ENCODE data around the gene PSORS1C1.
"Not testable (repeated sequence)": the region's sequence is repeated elsewhere in the genome, so short reads cannot be mapped to it uniquely, and the experiment has no call there.

The PSORS1C1 gene

DNA sequence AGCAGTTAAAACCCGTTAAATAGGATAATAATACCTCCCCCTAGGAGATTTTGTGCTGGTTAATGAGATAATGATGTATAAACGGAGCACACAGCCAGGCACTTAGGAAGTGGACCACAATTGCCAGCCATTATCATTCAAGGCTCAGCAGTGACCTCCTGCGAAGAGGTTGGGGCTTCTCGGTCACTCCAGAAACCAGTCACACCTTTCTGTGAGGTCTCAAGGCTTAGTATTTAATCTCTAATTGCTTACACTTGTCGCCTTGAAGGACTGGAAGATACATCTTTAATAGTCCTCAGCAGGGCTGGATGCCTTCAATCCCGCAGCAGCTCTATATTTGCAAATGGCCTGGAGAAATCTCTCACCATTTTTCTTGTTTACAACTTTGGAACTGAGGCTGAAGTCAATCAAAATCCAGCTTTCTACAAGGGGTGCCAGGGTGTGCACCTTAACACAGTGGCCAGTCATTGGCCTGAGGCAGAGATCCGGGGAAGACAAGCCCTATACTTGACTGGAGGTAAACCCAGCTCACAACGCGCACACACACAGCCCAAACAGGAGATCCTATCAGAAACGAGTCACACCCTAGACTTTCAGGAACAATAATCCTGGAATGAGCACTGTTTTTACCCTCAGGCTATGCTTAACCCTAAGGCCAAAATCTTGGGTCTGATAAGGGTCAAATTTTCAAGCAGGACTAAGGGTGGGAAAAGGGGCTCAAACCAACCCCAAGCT, 54.7 kb downstream of the PSORS1C1 start:
- H3K4me3 ChIP-seq (ENCODE audit: low read depth, low read length) = no peak overlapping the region
- no peak for DNase-seq (ENCODE audit: low read depth, low spot score)
- CTCF ChIA-PET = interaction anchor here (1.2 to 1.6 kb wide), 3 partner anchors 11 to 40 kb away, joined by 3 to 7 read pairs (median 3); partner anchors contain the start of gene TCF19
- no peak for TF ChIP-seq CTCF (IDR thresholded peaks at IDR 0.05; ENCODE audit: insufficient read depth, low read length, missing control alignments)
- POLR2A ChIA-PET = interaction anchor here (0.6 kb wide), 1 partner anchor 11 kb away, joined by 3 read pairs; no protein-coding TSS in a partner anchor

GRCh38 chr6:31169858-31170599, 55.4 kb downstream of the PSORS1C1 start:
- POLR2A ChIA-PET; DNase-seq (ENCODE audit: low read depth, low spot score); H3K4me3 ChIP-seq (ENCODE audit: low read depth, low read length): not testable (repeated sequence)
- CTCF ChIA-PET = interaction anchor here (1.3 to 1.6 kb wide), 2 partner anchors 12 to 41 kb away, joined by 3 to 7 read pairs; partner anchors contain the start of gene TCF19

GRCh38 chr6:31170600-31170881, 55.9 kb downstream of the PSORS1C1 start, which contains the start of gene POU5F1:
Gene POU5F1 (minus strand): TSS chr6:31170682. CDS start chr6:31170620, 62 bp downstream.
- POLR2A ChIA-PET = no interaction called here
- DNase-seq (ENCODE audit: low read depth, low spot score) = no peak
- TF ChIP-seq CTCF (IDR thresholded peaks at IDR 0.05; ENCODE audit: insufficient read depth, low read length, missing control alignments) = no peak
- no peak within 1 kb of the TSS for H3K4me3 ChIP-seq (ENCODE audit: low read depth, low read length)
- CTCF ChIA-PET = no interaction called here

- POLR2A ChIA-PET = no interaction called here
- no peak overlapping the region for H3K4me3 ChIP-seq (ENCODE audit: low read depth, low read length)
- CTCF ChIA-PET = no interaction called here
- no peak for TF ChIP-seq CTCF (IDR thresholded peaks at IDR 0.05; ENCODE audit: insufficient read depth, low read length, missing control alignments)
- no peak for DNase-seq (ENCODE audit: low read depth, low spot score)
Measured at GRCh38 chr6:31170987-31171671, 56.5 kb downstream of the PSORS1C1 start.

GRCh38 chr6:31171931-31172905, 57.6 kb downstream of the PSORS1C1 start:
- no peak overlapping the region for H3K4me3 ChIP-seq (ENCODE audit: low read depth, low read length)
- POLR2A ChIA-PET = no interaction called here
- TF ChIP-seq CTCF (IDR thresholded peaks at IDR 0.05; ENCODE audit: insufficient read depth, low read length, missing control alignments) = no peak
- DNase-seq (ENCODE audit: low read depth, low spot score) = no peak
- CTCF ChIA-PET = interaction anchor here (1.4 kb wide), 1 partner anchor 25 kb away, joined by 4 read pairs; no protein-coding TSS in a partner anchor

DNA sequence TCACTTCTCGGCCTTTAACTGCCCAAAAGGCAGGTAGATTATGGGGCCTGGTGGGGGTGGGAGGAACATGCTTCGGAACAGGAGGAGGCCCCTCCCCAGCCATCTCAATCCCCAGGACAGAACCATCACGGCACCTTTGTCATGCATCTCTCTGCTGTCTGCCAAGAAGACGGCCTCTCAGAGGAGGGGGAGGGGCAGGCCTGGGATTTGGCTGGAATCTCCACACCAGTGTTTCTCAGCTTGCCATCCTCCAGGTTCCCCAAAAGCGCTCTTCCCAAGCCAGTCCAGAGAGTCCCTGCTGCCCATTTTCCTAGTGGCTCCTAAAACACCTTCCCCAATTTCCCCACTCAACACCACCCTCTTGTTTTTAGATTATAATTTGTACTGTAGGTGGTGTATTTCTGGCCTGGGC, 58.4 kb downstream of the PSORS1C1 start:
- H3K4me3 ChIP-seq (ENCODE audit: low read depth, low read length) = no peak overlapping the region
- no peak for DNase-seq (ENCODE audit: low read depth, low spot score)
- ChIA-PET CTCF (interaction anchor here (1.2 to 1.4 kb wide), 2 partner anchors 24 to 194 kb away, joined by 3 to 4 read pairs; no protein-coding TSS in a partner anchor), POLR2A (no interaction called here)
- no peak for TF ChIP-seq CTCF (IDR thresholded peaks at IDR 0.05; ENCODE audit: insufficient read depth, low read length, missing control alignments)

All from AG04449 (cell line).